Cardiac fibroblast (primary cell): ENCODE measurements around the gene KCNMA1.
"Not testable (repeated sequence)": the region's sequence is repeated elsewhere in the genome, so short reads cannot be mapped to it uniquely, and the experiment has no call there.

Source experiments
- DNase-seq, 2 donors: peaks; one replicate each; pipeline versions ENCODE4 v3.0.0 to v3.0.0-alpha.2; 2010; ENCODE audit warnings: low read depth in 2 of 2
- H3K4me3 ChIP-seq, 2 donors: replicated peaks in 1 of 2; 1 replicate in 1 of 2; 2 replicates in 1 of 2; pipeline ENCODE4 v1.5.1; 2011; ENCODE audit warnings: low read depth in 2 of 2, low read length in 2 of 2, mild to moderate bottlenecking in 2 of 2, moderate library complexity in 1 of 2
- CTCF ChIP-seq: IDR thresholded peaks from one replicate; pipeline ENCODE4 v1.5.1; 2011; ENCODE audit warnings: low read depth, mild to moderate bottlenecking, low read length, inconsistent platforms

KCNMA1 gene

GRCh38 chr10:77347052-77347451 lies 290.6 kb downstream of the KCNMA1 start:
- no peak for TF ChIP-seq CTCF
- DNase-seq = no peak
- no peak overlapping the region for H3K4me3 ChIP-seq

- TF ChIP-seq CTCF = no peak
- no peak overlapping the region for H3K4me3 ChIP-seq
These were observed 296.6 kb downstream of the KCNMA1 start for GRCh38 chr10:77341055-77341454.

GRCh38 chr10:77339872-77340271 lies 297.7 kb downstream of the KCNMA1 start:
- not testable (repeated sequence) for DNase-seq, H3K4me3 ChIP-seq

More at GRCh38 chr10:77341055-77341454, 296.6 kb downstream of the KCNMA1 start:
- peak in 1 of 2 donors; percentile 11 for DNase-seq

- no peak overlapping the region for H3K4me3 ChIP-seq
- TF ChIP-seq CTCF = no peak
These were observed 298.4 kb downstream of the KCNMA1 start for GRCh38 chr10:77339166-77339565.

GRCh38 chr10:77338143-77338542 lies 299.5 kb downstream of the KCNMA1 start:
- no peak overlapping the region for H3K4me3 ChIP-seq
- no peak for DNase-seq
- TF ChIP-seq CTCF = no peak

More at GRCh38 chr10:77339166-77339565, 298.4 kb downstream of the KCNMA1 start:
- DNase-seq = no peak

GRCh38 chr10:77334501-77334900 lies 303.1 kb downstream of the KCNMA1 start:
- no peak overlapping the region for H3K4me3 ChIP-seq
- no peak for DNase-seq
- no peak for TF ChIP-seq CTCF

- no peak for TF ChIP-seq CTCF
- DNase-seq = no peak
- no peak overlapping the region for H3K4me3 ChIP-seq
These were observed 303.8 kb downstream of the KCNMA1 start for GRCh38 chr10:77333610-77334340.
